ENCODE data around the gene SMARCC2.
"Not testable (repeated sequence)": the region's sequence is repeated elsewhere in the genome, so short reads cannot be mapped to it uniquely, and the experiment has no call there.

Gene SMARCC2

DNA sequence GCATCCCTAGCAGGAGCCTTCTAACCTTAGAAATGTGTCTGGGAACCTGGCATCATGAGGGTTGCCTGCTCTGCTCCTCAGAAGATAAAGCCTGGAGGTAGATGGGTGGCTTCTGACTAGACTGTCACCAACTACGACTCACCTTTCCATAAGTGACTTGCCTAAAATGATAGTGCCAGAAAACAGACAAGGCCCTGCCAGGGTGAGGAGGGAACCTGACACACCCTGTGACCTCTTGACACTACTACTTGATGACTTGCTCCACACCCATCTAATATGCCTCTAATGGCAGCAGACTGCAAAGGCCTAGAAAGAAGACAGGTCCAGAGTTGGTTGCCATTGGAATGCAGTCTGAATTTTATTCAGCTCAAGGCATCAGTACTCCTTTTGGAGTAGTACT, 23.1 kb upstream of the SMARCC2 start:
- DNase-seq (ENCODE audit: low read depth in 2 of 3, low spot score in 2 of 3): no peak

DNA sequence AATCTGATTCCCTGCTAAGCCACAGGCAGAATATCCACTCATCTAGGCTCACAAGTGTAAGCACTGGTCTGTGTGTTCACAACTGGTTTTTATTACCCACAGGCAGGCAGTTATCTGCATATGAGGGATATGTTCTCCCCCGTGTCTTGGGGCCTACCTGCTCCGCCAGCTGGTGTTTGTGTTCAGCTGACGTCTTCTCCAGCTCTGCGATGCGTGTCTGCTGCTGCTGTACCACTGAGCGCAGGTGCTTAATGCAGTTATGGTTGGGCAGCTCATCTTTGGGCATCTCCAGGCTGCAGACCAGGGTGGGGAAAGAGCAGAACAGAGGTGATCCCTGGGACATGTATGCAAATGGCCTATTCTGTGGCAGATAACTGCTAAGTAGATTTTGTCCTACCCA, 18.7 kb upstream of the SMARCC2 start:
- DNase-seq (ENCODE audit: low read depth in 2 of 3, low spot score in 2 of 3): no peak

DNA sequence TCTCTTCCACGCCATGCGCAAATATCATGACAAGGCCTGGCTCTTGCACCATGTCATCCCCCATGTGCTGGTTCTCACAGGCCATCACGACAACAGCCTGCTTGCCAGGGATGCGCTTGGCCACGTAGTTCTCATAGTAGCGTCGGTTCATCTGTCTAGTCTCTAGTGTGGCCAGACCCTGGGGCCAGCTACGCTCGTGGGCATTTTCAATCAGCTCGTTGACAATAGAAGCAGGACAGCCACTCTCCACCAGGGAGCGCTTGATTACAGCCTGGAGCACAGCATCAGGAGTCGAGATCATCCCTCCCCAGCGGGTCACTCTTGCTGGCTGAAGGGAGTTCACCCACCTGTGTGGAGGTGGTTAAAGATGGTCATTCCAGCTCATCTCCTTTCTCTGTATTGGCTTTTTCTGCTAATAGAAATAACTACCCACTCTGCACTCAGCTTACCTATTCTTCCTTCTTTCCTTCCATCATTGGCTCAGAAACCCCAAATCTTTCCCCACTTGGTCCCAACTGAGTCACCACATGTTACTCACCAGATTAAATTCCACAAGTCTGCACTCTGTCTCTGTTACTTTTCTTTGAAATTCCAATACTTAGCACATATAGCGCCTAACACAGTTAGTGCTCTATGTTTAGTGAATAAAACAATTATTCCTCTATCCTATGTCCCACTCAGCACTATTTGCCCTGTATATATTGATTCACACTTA, 17.3 kb upstream of the SMARCC2 start:
- DNase-seq (ENCODE audit: low read depth in 2 of 3, low spot score in 2 of 3): no peak

DNA sequence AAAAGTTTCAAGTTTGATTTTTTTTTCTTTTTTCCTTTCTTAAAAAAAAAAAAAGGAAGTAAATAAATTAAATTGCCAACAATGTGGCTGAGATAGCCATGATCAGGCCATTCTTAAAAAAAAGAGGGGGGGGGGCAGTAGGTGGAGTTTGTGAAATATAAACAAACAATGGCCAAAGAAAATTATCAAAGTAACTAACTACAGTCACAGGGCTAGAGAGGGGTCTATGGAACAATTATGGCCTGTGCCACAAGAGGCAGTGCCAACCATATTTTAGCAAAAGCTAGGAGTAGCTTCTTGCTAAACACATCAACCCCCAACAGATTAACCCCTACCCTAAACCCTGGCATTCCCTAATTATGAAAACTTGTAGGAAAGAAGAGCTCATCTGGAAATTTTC, 16.2 kb upstream of the SMARCC2 start:
- DNase-seq (ENCODE audit: low read depth in 2 of 3, low spot score in 2 of 3): no peak

DNA sequence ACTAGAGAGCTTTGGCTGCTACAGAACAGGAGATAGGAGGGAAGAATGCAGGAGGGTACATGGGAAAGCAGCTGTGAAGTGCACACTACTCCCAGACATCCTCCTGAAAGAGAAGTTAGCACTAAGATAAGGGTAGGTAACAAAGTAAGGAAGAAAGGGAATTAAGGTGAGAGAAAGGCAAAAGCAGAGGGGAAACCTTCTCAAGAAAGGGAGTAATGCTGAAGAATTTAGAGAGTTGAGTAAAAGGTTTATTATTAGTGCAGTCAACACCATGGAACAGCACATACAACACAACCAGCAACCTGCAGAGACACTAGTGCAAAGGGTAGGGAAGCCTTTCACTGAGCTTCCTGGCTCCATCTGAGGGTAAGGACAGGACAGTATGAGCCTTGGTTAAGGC, 15.0 kb upstream of the SMARCC2 start:
- no peak for DNase-seq (ENCODE audit: low read depth in 2 of 3, low spot score in 2 of 3)

DNA sequence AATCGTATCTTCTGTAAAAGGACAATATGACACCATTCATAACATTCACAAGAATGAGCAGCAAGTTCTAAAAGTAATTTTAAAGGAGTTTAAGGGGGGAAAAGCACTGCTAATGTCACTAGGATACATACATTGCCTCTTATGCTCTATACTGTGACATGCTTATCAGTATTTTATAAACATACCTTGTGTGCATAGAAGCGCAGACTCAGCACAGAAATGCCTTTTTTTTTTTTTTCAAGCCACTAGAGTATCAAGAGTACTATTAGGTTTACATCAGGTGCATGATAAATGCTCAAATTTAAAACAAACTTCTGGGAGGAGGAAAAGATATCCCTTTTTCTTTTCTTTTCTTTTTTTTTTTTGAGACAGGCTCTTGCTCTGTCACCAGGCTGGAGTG, 13.6 kb upstream of the SMARCC2 start:
- no peak for DNase-seq (ENCODE audit: low read depth in 2 of 3, low spot score in 2 of 3)

DNA sequence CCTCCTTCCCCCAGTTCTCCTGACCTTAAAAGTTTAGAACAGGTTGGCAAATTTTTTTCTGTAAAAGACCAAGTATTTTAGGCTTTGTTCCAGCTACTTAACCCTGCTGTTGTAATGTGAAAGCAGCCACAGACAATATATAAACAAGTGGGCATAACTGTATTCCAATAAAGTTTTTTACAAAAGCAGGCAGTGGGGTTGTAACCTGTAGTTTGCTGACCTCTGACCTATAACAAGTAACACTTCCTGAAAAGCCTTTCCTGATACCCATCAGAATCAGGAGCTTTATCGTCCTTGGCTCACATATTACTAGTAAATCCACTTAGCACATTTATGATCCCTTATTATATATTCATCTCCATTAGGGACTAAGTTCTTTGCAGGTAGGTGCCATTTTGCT, 13.1 kb upstream of the SMARCC2 start:
- DNase-seq (ENCODE audit: low read depth in 2 of 3, low spot score in 2 of 3): no peak

DNA sequence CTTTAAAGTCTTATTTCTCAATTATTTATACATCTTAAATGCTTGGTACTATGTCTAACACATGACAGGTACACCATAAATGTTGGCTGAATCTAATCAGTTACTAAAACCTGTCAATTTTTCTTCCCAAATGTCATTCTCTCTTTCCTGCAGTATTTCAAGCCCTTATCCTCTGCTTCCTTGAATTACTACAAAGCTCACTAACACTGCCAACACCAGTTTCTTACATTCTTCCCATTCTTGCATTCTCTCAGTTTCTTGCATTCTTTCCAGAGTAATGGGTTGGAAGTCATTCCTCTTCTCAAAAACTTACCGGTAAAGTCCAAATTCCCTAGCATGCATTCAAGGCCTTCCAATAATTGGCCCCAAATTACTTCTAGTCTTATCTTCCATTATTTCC, 9.6 kb upstream of the SMARCC2 start:
- DNase-seq (ENCODE audit: low read depth in 2 of 3, low spot score in 2 of 3): no peak

DNA sequence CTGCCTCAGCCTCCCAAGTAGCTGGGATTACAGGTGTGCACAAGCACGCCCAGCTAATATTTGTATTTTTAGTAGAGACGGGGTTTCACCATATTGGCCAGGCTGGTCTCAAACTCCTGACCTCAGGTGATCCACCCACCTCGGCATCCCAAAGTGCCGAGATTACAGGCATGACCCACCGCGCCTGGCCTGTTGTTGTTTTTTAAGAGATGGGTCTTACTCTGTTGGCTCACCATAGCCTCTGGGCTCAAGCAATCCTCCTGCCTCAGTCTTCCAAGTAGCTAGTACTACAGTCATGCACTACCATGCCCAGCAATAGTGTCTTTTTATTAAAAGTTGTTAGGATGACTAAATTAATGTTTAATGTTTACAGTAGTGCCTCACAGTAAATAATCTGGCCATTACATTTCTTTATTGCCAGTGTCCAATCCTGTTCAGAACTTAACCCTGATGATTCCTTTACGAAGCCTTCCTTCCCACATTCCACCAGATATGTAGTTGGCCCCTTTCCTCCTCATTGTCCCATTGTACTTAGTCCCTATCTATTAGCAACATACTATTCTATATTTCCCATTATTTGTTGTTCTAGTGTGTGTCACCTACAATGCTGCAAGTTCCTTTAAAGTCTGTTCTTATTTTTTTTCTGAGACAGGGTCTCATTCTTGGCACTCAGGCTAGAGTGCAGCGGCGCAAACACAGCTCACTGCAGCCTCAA, 8.8 kb upstream of the SMARCC2 start:
- DNase-seq (ENCODE audit: low read depth in 2 of 3, low spot score in 2 of 3): no peak

DNA sequence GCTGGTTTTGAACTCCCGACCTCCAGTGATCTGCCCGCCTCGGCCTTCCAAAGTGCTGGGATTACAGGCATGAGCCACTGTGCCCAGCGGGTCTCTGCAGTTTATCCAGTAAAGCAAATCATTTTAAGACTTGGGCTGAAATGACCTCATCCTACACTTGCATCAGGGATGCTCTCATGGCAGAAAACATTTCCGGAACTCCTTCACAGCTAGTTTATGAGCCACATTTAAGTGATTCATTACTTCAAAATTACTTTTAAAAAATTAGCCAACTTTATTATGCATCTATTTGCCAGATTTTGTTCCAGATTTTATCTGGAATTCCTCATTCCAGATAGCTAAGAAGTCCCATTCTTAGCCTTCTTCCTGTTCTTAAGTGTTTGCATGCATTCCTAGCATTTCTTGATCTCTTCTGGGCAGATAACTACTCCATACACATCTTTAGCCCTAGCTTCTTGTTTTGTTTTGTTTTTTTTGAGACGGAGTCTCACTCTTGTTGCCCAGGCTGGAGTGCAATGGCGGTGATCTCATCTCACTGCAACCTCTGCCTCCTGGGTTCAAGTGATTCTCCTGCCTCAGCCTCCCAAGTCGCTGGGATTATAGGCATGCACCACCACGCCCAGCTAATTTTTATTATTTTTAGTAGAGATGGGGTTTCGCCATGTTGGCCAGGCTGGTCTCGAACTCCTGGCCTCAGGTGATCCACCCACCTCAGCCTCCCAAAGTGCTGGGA, 7.7 kb upstream of the SMARCC2 start:
- DNase-seq (ENCODE audit: low read depth in 2 of 3, low spot score in 2 of 3): not testable (repeated sequence)

DNA sequence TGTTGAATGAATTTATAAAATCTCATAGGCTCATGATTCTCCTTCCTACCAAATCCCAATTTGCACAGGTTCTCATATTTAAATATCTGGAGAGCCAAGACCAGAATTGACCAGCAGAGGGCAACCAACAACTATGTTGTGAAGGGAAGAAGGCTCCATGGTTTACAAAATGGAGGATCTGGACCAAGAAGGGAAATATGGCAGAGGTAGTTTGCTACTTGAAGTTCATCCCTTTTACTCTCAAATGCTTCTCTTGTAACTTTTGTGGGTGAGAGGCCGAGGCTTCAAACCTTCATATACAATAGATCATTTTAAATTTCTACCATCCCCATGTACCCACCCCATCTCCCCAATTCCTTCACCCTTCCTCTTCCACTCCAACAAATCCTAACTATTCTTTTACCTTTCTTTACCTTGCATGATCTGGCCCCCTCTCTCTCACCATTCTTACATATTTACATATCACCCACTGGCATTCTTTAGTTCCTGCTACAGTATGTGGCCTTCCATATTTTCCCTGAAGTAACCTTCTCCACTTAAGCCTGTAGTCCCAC, 3.8 kb upstream of the SMARCC2 start:
- peak in 1 of 3 experiments; percentile 33 for DNase-seq (ENCODE audit: low read depth in 2 of 3, low spot score in 2 of 3)

DNA sequence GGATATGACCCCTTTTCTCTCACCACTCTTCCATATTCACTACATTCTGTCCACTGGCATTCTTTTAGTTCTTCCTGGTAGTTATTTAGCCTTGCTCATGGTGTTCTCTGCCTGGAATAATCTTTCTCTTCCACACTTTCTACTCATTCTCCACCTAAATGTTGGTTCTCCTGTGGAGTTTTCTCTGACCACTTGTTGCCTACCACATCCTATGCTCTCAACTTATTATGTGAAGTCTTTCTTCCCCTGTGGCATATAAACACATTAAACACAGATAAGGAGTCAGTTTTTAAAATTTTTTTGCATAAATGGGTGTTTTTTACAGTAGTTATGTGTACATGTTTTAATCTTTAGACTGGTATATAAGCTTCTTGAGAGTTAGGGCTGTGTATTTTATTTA, 3.3 kb upstream of the SMARCC2 start:
- DNase-seq (ENCODE audit: low read depth in 2 of 3, low spot score in 2 of 3): no peak

DNA sequence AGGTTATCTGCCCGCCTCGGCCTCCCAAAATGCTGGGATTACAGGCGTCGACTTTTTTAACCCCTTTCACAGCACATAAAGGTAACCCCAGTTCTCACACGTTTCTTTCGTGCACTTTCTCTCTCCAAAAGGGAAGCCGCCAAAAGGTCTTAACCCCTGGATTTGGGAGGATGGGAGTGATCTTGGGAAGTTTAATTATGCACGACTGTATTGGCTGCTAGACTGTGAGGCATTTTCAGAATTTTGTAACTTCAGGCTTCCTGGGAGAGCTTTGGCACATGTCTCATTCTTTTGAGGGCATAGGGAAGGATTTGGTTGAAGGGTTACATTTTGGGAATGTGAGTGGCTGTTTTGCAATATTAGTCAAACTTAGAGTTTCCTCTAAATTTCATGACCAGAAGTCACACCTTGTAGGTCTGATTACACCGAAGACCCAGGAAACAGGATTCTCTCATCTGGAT, 1.4 kb upstream of the SMARCC2 start:
- DNase-seq (ENCODE audit: low read depth in 2 of 3, low spot score in 2 of 3): no peak

DNA sequence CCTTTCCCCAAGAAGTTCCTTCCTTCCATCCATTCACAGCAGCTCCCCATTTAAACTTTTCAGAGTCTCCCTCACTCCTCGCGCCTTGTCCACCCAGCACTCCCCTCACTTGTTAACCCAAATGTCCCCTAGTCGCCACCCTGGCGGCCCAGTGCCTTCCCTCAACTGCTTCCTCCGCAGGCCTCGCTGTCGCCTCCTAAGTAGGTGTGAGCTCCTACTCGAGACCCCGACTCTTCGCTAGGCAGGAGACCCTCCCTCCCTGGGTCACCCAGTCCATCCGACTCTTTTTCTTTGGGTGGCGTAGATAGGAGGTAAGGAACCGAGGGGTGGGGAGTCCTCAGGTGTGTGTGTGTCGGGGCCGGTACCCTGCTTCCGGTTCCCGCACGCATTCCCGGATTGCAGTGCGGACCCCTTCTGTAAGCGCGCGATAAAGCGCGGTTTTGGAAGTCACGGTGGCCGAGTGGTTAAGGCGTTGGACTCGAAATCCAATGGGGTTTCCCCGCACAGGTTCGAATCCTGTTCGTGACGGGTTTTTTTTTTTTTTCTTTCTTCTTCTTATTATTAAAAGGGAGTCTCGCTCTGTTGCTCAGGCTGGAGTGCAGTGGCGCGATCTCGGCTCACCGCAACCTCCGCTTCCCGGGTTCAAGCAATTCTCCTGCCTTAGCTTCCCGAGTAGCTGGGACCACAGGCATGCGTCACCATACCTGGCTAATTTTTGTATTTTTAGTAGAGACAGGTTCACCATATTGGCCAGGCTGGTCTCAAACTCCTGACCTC, 823 bp upstream of the SMARCC2 start:
- DNase-seq (ENCODE audit: low read depth in 2 of 3, low spot score in 2 of 3): peak; percentile 81 to 99 (median 98)

DNA sequence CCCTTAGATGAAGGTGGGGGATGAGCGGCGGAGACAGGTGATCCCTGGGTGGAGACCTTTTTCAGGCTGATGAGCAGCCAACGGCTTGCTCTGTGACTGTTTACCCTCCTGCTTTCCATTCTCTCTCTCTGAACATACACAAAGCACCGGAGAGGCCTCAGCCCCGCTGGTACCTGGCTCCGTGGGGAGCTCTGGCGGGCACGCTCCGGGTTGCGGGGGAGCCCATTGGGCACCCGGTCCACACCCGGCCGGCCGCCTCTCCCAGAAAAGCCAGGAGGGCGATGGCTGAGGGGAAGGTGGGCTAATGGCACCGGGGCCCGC, 545 bp downstream of the SMARCC2 start:
- DNase-seq (ENCODE audit: low read depth in 2 of 3, low spot score in 2 of 3): peak in 1 of 3 experiments; percentile 10

DNA sequence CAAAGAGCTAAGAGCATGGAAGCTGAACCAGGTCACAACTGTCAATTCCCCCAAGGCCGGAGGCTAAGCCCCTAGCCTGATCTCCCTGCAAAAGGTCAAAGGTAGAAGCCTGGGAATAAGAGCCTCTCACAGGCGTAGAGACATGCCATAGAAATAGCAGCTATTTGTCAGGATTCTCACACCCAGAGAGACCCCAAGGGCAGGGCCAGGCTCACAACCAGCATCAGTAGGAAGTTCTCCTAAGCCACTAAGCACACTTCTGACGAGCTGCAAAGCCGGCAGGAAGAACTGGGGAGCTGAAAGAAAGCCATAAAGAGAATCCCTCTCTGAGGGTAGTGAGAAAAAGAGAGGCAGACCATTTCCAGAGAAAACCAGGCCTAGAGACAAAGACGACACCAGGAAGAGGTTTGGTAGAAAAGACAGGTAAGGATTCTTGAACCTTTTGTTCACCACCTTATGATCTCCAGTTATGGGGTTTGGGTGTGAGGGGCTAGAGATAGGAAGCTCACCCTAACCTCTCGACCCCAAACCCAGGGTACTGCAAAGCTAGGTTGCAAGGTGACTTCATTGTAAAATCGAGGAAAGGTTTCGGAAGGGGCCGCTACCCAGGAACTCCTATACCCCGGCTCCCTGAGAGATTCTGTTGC, 1.0 kb downstream of the SMARCC2 start:
- no peak for DNase-seq (ENCODE audit: low read depth in 2 of 3, low spot score in 2 of 3)

DNA sequence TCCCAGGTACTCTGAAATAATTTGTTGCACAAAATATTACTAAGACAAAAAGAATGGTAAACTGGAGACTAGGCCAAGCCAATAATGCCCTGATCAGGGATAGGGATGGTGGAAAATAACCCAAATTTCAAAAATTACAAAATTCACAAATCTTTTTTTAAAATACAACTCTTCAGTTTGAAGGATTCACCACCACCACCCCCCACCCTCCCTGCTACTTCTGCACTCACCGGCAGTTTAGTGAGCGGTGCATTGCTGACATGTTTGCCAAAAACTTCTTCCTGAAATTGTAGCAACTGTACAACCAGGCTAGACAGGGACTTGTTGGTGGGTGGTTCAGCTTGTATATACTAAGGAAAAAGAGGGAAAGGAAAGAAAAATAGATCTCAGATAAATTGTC, 2.3 kb downstream of the SMARCC2 start:
- no peak for DNase-seq (ENCODE audit: low read depth in 2 of 3, low spot score in 2 of 3)

DNA sequence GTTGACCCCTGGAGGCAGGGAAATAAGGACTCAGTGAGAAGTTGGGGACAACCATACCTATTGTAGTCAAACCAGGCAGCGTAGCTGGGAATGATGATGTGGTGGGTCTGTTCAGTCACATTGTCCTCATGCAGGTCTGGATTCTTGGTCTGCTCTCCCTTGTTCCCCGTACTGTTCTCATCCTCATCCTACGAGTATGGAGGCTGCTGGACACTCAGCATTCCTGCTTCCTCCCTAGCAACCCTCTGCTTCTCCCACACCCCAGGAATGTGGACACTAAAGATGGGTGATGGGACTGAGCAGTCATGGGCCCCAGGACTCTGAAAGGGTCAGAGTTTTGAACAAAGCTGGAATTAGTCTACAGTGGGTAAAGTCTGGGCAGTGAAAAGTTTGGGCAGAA, 10.9 kb downstream of the SMARCC2 start:
- no peak for DNase-seq (ENCODE audit: low read depth in 2 of 3, low spot score in 2 of 3)

DNA sequence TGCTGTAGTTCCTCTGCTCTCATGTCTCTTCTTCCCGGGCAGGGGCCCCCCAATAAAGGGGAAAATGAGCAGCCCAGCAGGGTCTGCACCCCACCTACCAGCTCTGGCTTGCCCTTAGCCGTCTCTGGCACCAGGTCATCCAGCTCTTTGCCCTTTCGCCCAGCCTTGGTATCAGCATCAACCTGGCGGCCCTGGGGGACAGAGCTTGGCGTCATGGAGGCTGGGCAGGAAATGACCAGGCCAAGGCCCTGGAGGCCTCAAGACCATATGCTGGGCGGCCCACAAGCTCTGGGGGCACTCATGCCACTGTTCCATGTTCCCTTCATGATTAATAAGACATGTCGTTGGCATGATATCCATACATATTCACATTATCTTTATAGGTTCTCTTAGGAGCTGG, 16.4 kb downstream of the SMARCC2 start:
- no peak for DNase-seq (ENCODE audit: low read depth in 2 of 3, low spot score in 2 of 3)

DNA sequence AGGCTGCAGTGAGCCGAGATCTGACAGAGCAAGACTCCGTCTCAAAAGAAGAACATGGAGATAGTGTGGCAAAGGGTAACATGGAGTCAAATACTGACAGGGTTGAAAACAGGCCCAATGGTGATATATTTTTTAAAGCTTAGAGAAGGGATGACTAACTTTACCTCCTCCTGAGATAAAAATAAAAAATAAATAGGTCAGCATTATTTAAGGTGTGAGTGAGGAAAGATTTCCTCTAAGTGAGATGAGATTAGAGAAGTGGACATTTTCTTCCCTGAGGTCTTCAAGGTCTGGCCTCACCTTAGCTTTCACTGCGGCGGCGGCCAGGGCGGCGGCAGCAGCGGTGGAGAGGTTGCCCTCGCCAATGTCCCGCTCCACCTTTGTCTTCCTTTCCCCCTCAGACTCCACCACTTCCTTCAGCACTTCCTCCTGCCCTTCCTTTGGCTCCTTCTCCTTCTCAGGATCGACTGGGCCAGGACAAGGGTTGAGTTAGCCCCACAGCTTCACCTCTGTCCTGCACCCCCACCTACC, 20.0 kb downstream of the SMARCC2 start:
- DNase-seq (ENCODE audit: low read depth in 2 of 3, low spot score in 2 of 3): no peak
